SK-N-SH (cell line): ENCODE measurements around the gene CSRP3. TPM values are rescaled to one million over a fixed set of nuclear protein-coding genes. Genes with fewer than 3 reads are reported as not detected.

ENCODE experiments used
- CTCF ChIA-PET: fragments of 300-600, 350-600 bp; formaldehyde crosslinking; extraction: SDS; loops from one replicate; lab custom pipeline; 2021; lab: Yijun Ruan, JAX
- POLR2A ChIA-PET: fragments of 350-600 bp; sonication (Branson Sonifier 250); formaldehyde crosslinking; extraction: SDS; loops from one replicate; lab custom pipeline; 2020; ENCODE audit warnings: antibody characterized with exemption, inconsistent platforms; lab: Yijun Ruan, JAX
- DNase-seq: peaks from one replicate; pipeline ENCODE4 v3.0.0; 2012
- H2AFZ ChIP-seq: fragments of 200-600 bp; sonication (generic); 2 replicates; pipeline ENCODE4 v1.8.1; 2016; ENCODE audit warnings: antibody characterized with exemption, mild to moderate bottlenecking, low read depth
- H3F3A ChIP-seq: fragments of 200-600 bp; sonication (generic); replicated peaks from 2 replicates; pipeline ENCODE3; 2016; ENCODE audit warnings: antibody characterized with exemption, mild to moderate bottlenecking; ENCODE audit not compliant: insufficient read depth
- H3K27ac ChIP-seq, 2 experiments: fragments of 200-500 bp in 1 of 2; fragments of 200-600 bp in 1 of 2; sonication (Bioruptor generic) in 1 of 2; sonication (generic), shearing (Covaris generic) in 1 of 2; 2 replicates each; pipeline versions ENCODE4 v1.5.1 to v1.6.1; 2014 to 2016; ENCODE audit warnings: low read depth in 2 of 2, inconsistent platforms in 1 of 2, low read length in 1 of 2, mild to moderate bottlenecking in 1 of 2, mixed read lengths in 1 of 2
- H3K27me3 ChIP-seq: fragments of 200-600 bp; sonication (generic), shearing (Covaris generic); 2 replicates; pipeline ENCODE4 v1.6.1; 2016; ENCODE audit warnings: mixed run types; ENCODE audit not compliant: insufficient read depth
- H3K36me3 ChIP-seq, 2 experiments: fragments of 200-500 bp in 1 of 2; fragments of 200-600 bp in 1 of 2; sonication (Bioruptor generic) in 1 of 2; sonication (generic) in 1 of 2; replicated peaks in 1 of 2; 2 replicates each; pipeline versions ENCODE3 to v1.5.1; 2014 to 2016; ENCODE audit warnings: low read length in 1 of 2, mild to moderate bottlenecking in 1 of 2; ENCODE audit not compliant: insufficient read depth in 2 of 2, control insufficient read depth in 1 of 2
- H3K4me1 ChIP-seq, 2 experiments: fragments of 200-500 bp in 1 of 2; fragments of 200-600 bp in 1 of 2; sonication (Bioruptor generic) in 1 of 2; sonication (generic), shearing (Covaris generic) in 1 of 2; 2 replicates each; pipeline versions ENCODE4 v1.5.1 to v1.6.1; 2014 to 2016; ENCODE audit warnings: low read depth in 1 of 2, low read length in 1 of 2, mixed run types in 1 of 2; ENCODE audit not compliant: insufficient read depth in 2 of 2, control insufficient read depth in 1 of 2
- H3K4me2 ChIP-seq: fragments of 200-600 bp; sonication (generic), shearing (Covaris generic); 2 replicates; pipeline ENCODE4 v1.6.1; 2017; ENCODE audit warnings: mixed run types
- H3K4me3 ChIP-seq, 2 experiments: fragments of 200-500 bp in 1 of 2; fragments of 200-600 bp in 1 of 2; sonication (Bioruptor generic) in 1 of 2; sonication (generic), shearing (Covaris generic) in 1 of 2; 2 replicates each; pipeline versions ENCODE4 v1.5.1 to v1.8.1; 2014 to 2016; ENCODE audit warnings: low read depth in 2 of 2, inconsistent platforms in 1 of 2, low read length in 1 of 2, mild to moderate bottlenecking in 1 of 2, mixed read lengths in 1 of 2, moderate library complexity in 1 of 2
- H3K79me2 ChIP-seq: fragments of 200-600 bp; sonication (generic); 2 replicates; pipeline ENCODE4 v1.8.1; 2017; ENCODE audit warnings: mild to moderate bottlenecking; ENCODE audit not compliant: insufficient read depth
- H3K9ac ChIP-seq: fragments of 200-600 bp; sonication (generic); 2 replicates; pipeline ENCODE4 v1.6.1; 2017; ENCODE audit warnings: mixed run types
- H3K9me2 ChIP-seq: fragments of 200-600 bp; sonication (generic); 2 replicates; pipeline ENCODE4 v1.6.1; 2017; ENCODE audit warnings: mixed run types
- H3K9me3 ChIP-seq: fragments of 200-600 bp; sonication (generic); 2 replicates; pipeline ENCODE4 v1.6.1; 2017; ENCODE audit warnings: mixed run types, mild to moderate bottlenecking, moderate library complexity
- H4K20me1 ChIP-seq: fragments of 200-600 bp; sonication (generic); 2 replicates; pipeline ENCODE4 v1.6.1; 2017; ENCODE audit warnings: mild to moderate bottlenecking, mixed run types; ENCODE audit not compliant: insufficient read depth
- CTCF ChIP-seq: fragments of 200-600 bp; sonication (generic); IDR thresholded peaks from 2 replicates; pipeline ENCODE4 v1.6.1; 2017; ENCODE audit warnings: antibody characterized with exemption, mild to moderate bottlenecking, moderate library complexity
- EP300 ChIP-seq, 2 experiments: IDR thresholded peaks; 2 replicates each; pipeline versions ENCODE4 v1.4.0 to v1.6.1; 2012; ENCODE audit warnings: borderline replicate concordance in 1 of 2, low read depth in 1 of 2, low read length in 1 of 2
- EZH2phosphoT487 ChIP-seq: fragments of 200-600 bp; sonication (generic); IDR thresholded peaks from 2 replicates; pipeline ENCODE4 v1.6.1; 2017; ENCODE audit warnings: low read depth, mixed run types, mild to moderate bottlenecking, antibody characterized with exemption, moderate library complexity, borderline replicate concordance
- FOSL2 ChIP-seq: IDR thresholded peaks from 2 replicates; pipeline ENCODE4 v1.4.0; 2012; ENCODE audit warnings: low read depth, mild to moderate bottlenecking, moderate library complexity, borderline replicate concordance
- FOXJ3 ChIP-seq: sonication (generic); formaldehyde crosslinking; IDR thresholded peaks from 2 replicates; pipeline ENCODE4 v1.5.1; 2020; ENCODE audit warnings: mild to moderate bottlenecking, missing genetic modification reagents
- GABPA ChIP-seq: IDR thresholded peaks from 2 replicates; pipeline ENCODE4 v1.4.0; 2012; ENCODE audit warnings: low read depth, mild to moderate bottlenecking
- MXI1 ChIP-seq: IDR thresholded peaks from 2 replicates; pipeline ENCODE4 v1.6.1; 2012; ENCODE audit warnings: mild to moderate bottlenecking, low read depth, low read length, improper control_type of control experiment
- NFIC ChIP-seq: IDR thresholded peaks from 2 replicates; pipeline ENCODE4 v1.4.0; 2012; ENCODE audit warnings: borderline replicate concordance
- REST ChIP-seq: IDR thresholded peaks from 2 replicates; pipeline ENCODE4 v1.6.1; 2012; ENCODE audit warnings: mild to moderate bottlenecking, low read depth, low read length, moderate library complexity
- SIN3A ChIP-seq: IDR thresholded peaks from 2 replicates; pipeline ENCODE4 v1.6.1; 2012; ENCODE audit warnings: low read depth, mild to moderate bottlenecking, low read length, moderate library complexity, borderline replicate concordance
- SMC3 ChIP-seq: IDR thresholded peaks from 2 replicates; pipeline ENCODE4 v1.6.1; 2012; ENCODE audit warnings: low read depth, low read length, improper control_type of control experiment
- TEAD4 ChIP-seq: IDR thresholded peaks from 2 replicates; pipeline ENCODE4 v1.4.0; 2012; ENCODE audit warnings: mild to moderate bottlenecking, borderline replicate concordance; ENCODE audit not compliant: insufficient read depth
- YY1 ChIP-seq: IDR thresholded peaks from 2 replicates; pipeline ENCODE4 v1.4.0; 2012; ENCODE audit warnings: low read depth, mild to moderate bottlenecking
- WGBS: methylation state at CpG from one replicate; pipeline ENCODE4 v1.1.6; 2017; ENCODE audit warnings: low lambda C conversion rate; 5-methylcytosine and 5-hydroxymethylcytosine counted together
- polyA plus RNA-seq, 3 experiments: library from polyadenylated mRNA; depleted of rRNA; stranded (reverse); fragments of >200 nt; gene quantifications; 2 replicates each; pipeline ENCODE4 v1.2.3, GENCODE V29; 2012

CSRP3 gene
- polyA plus RNA-seq, 1 of the 3 experiments (the other 2 are of a cell fraction), result not detected

- H4K20me1 ChIP-seq, result no peaks in the 10 kb centered on the region
- H3K79me2 ChIP-seq, result peaks cover 13% of the 10 kb centered on the region; the same call in 1 of the 2 replicates
- H3K27ac ChIP-seq, result no peak overlapping the region
- H3F3A ChIP-seq, result no peaks in the 10 kb centered on the region
- ChIA-PET CTCF (interaction anchor here (1.0 to 1.4 kb wide), 2 partner anchors 18 to 57 kb away, joined by 4 read pairs; no protein-coding TSS in a partner anchor), POLR2A (no interaction called here)
- H3K27me3 ChIP-seq, result no peaks in the 10 kb centered on the region
- no peaks in the 10 kb centered on the region for H3K4me1 ChIP-seq
- TF ChIP-seq SIN3A (no peak), NFIC (no peak), FOXJ3 (no peak), CTCF (no peak), GABPA (no peak), FOSL2 (no peak), MXI1 (no peak), TEAD4 (no peak), YY1 (no peak), EP300 (IDR thresholded peaks at IDR 0.05; ENCODE audit: borderline replicate concordance in 1 of 2, low read depth in 1 of 2, low read length in 1 of 2) (no peak), REST (no peak), EZH2phosphoT487 (no peak), SMC3 (no peak)
- no peaks in the 10 kb centered on the region for H3K9me2 ChIP-seq
- no peak overlapping the region for H2AFZ ChIP-seq
- no peak overlapping the region for H3K9ac ChIP-seq
- DNase-seq, result no peak
- no peak overlapping the region for H3K4me2 ChIP-seq
- no peaks in the 10 kb centered on the region; the same call in 1 of the 2 replicates for H3K9me3 ChIP-seq
- 96% methylated on average over 1 of the region's 1 CpG for WGBS
- H3K4me3 ChIP-seq, result no peak overlapping the region
- H3K36me3 ChIP-seq, result peaks cover 4 to 14% of the 10 kb centered on the region in 2 experiments
Measured at GRCh38 chr11:19134004-19134403, 67.8 kb downstream of the CSRP3 start.

Other genes starting within 250 kb of the CSRP3 start
- not detected in 2 replicates for gene MRGPRX2, start 141.3 kb downstream of the CSRP3 start, polyA plus RNA-seq (2012; rRNA removed)
- 8.2 and 10.2 TPM in 2 replicates for gene ZDHHC13, start 84.8 kb downstream of the CSRP3 start, polyA plus RNA-seq (2012; rRNA removed)
- 2.5 and 2.7 TPM in 2 replicates for gene E2F8, start 39.0 kb upstream of the CSRP3 start, polyA plus RNA-seq (2012; rRNA removed)